Measurements from ENCODE around the gene VASN.
"Not testable (repeated sequence)": the region's sequence is repeated elsewhere in the genome, so short reads cannot be mapped to it uniquely, and the experiment has no call there.

Gene VASN

DNA sequence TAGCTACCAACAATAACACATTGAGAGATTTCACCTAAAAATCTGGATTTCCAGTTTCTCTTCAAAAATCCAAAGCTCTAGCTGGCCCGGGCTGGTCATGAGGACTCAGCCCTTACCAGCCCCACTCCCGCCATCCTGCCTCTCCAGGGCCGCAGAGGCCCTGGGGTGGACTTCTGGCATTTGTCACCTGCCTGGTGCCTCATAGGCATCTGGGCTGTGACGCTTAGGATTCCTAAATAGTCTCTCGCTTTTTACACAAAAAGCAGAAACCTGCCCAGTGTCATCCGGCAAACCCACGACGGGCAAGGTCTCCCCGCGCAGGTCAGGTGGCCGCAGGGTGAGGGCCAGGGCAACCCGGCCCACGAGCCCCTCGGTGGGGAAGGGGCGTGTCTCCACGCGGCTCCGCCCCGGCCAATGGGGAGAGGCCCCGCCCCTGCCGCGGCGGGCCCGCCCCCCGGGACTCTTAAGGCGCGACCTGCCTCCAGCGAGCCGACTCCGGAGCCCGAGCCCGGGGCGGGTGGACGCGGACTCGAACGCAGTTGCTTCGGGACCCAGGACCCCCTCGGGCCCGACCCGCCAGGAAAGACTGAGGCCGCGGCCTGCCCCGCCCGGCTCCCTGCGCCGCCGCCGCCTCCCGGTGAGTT is at the start of gene VASN:
Gene VASN, plus strand, starts transcription at position 492 of the 644 bp plus-strand sequence. CDS start 9,030 bp downstream, outside the sequence.
- no peak for DNase-seq

- no peak for DNase-seq
Observed at GRCh38 chr16:4322121-4323052, 49.3 kb upstream of the VASN start.

DNA sequence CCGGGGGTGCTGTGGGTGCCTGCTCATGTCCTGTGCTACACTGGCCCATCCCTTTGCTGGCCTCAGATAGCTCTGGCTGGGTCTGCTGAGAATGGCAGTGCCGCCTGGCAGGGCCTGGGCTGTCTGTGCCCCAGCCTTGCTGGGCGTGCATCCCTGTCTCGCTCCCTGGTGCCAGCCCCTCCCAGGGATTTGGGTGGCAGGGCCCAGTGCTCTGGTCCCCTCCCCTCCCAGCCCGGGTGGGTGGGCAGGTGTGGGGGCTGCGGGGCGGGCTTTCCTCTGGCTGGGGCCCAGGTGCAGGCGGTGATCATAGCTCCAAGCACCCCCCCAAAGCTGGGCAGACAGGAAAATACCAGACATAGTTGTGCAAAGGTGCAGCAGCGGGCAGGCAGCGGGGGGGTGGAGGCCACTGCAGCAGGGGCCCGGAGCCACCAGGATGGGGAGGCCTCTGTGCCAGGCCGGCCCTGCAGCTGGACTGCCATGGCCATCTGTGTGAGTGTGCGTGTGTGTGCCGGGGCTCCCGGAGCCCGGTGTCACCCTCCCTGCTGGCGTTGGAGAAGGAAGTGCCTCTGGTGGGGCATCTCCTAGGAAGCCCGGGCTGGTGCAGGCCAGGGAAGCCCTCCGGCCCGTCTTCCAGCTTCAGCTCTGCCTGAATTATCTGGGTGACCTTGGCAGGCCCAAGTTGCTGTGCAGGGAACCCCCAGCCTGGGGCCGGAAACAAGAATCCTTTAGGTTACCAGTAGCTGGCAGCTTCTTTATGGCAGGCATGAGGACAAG is 48.4 kb upstream of the VASN start:
- no peak for DNase-seq

DNA sequence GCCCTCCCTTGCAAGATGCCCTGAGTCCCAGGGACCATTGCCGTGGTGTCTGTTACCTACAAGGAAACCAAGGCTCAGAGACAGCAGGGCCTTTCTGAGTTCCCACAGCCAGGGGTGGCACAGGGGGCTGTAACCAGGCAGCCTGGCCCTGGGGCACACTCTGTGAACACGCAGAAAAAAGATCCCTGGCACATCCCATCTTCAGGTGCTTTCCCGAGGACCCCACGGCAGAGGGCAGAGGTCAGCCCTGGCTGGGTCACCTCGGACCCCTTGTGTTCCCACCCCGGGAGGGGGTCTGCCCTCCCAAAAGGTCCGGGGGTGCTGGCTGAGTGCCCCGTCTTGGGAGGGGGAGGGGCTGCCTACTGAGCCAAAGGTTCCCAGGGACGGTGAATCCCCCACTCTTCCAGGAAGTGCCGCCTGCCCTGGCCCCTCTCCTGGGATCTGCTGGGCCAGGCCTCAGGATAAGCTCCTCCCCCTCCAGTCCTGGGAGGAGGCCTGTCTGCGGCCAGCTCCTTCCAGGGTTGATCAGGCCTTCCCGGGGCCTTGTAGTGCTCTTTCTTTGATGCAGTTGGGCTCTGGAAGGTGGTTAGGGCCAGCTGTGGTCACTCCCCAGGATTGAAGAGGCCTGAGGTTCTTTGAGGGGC is 47.7 kb upstream of the VASN start:
- DNase-seq, result no peak

DNA sequence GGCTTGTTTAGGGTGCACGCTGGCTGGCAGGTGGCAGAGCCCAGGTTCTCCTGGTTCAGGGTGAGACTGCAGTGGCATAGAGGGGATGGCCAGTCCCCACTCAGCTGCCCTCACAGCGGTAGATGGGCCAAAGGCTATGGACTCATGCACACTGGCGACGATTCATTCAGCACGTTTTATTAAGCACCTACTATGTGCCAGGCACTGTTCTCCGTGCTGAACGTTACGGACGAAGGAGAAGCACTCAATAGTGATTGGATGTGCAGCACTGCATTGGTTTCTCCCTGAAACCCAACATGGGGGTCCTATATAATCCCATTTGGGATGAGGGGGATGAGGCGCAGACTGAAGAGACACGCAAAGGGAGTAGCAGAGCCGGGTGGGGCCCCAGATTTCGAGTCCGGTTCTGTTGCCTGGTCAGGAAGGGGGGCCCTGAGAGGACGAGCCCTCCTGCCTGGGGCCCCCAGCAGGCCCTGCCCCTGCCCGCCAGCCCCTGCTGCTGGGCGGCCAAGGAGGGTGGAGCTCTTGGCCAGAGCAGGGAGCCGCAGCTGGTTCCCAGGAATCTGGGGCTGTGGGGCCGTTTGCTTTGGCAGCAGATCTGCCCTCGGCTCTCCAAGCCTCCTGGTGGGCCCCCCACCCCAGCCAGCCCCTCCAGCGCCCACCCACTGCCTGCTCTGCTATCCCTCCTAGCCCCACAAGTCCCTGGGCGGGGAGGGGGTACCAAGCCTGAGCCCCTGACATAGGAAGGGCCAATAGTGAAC is 47.0 kb upstream of the VASN start:
- DNase-seq, result no peak

GRCh38 chr16:4325253-4325758 is 46.3 kb upstream of the VASN start:
- no peak for DNase-seq

GRCh38 chr16:4327386-4328045 is 44.1 kb upstream of the VASN start:
- DNase-seq, result no peak

GRCh38 chr16:4328046-4328781 is 43.4 kb upstream of the VASN start:
- no peak for DNase-seq

DNA sequence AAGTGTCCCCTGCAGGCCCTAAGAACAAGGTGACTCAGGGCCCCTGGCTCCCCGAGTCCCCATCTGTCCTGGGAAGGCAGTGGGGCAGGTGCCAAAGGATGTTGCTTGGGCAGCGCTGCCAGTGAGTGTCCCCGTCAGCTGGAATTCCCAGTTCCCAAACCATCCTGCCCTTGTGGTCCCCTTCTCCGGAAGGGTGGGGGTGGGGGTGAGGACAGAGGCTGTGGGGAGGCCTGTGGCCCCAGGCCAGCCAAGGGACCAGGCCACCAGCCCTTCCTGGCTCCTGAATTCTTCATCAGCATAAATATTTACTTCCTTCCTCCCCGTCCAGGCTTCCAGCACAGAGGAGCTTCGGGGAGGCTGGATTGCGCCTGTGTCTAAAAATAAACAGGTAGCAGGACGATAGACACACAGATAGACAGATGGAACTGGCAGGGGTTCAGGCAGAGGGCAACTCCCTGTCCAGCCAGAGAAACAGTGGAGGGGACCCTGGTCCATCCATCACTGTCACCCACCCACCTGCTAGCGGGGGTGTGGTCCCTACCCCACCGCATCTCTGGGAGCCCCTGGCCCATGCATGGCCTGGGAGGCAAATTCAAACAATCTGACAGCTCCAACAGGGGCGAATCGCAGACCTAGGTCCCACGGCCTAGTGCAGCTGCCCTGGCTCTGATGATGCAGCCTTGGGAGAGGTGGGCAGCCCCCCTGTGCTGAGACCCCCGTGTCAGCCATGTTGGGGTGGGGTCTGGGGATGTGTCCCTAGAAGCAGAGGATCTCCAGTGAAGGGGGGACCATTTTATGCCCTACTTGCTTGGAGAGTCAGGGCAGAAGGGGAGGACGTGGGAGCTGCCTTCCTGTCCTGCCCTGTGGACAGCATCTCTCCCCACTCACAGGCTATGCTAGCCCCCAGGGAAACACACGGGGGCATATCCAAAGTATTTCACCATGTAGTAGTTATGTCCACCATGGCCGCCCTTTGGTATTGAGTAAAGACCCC is 42.6 kb upstream of the VASN start:
- no peak for DNase-seq

DNA sequence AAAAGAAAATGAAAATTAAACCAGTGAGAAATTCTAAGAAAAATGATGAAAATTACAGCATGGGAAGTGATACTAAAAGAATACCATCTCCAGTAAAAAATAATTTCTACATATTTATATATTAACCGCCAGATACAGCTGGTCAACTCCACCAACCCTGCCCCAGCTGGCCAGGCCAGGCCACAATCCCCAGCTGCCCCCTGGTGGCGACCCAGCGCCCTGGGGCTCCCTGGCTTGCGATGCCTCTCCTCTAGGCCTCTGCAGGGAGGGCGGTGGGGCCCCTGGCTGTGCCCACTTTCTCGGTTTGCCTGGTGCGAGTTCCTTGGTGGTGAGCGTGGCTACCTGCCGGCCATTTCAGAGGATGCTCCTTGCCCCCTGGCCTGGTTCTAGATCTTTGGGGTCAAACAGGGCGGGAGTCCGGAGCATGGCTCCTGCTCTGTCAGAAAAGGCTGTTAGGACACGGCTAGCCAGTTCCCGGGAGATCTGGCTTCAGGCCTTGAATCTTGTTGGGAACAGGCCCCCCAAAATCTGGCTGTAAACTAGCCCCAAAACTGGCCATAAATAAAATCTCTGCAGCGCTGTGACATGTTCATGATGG is 41.3 kb upstream of the VASN start:
- no peak for DNase-seq

- DNase-seq, result no peak
Observed at GRCh38 chr16:4332083-4332482, 39.6 kb upstream of the VASN start.

- no peak for DNase-seq
Observed at GRCh38 chr16:4332623-4333307, 38.9 kb upstream of the VASN start.

GRCh38 chr16:4333308-4333638 is 38.4 kb upstream of the VASN start:
- no peak for DNase-seq

GRCh38 chr16:4333714-4334113 is 37.9 kb upstream of the VASN start:
- not testable (repeated sequence) for DNase-seq

- no peak for DNase-seq
Observed at GRCh38 chr16:4334724-4335495, 36.7 kb upstream of the VASN start.

DNA sequence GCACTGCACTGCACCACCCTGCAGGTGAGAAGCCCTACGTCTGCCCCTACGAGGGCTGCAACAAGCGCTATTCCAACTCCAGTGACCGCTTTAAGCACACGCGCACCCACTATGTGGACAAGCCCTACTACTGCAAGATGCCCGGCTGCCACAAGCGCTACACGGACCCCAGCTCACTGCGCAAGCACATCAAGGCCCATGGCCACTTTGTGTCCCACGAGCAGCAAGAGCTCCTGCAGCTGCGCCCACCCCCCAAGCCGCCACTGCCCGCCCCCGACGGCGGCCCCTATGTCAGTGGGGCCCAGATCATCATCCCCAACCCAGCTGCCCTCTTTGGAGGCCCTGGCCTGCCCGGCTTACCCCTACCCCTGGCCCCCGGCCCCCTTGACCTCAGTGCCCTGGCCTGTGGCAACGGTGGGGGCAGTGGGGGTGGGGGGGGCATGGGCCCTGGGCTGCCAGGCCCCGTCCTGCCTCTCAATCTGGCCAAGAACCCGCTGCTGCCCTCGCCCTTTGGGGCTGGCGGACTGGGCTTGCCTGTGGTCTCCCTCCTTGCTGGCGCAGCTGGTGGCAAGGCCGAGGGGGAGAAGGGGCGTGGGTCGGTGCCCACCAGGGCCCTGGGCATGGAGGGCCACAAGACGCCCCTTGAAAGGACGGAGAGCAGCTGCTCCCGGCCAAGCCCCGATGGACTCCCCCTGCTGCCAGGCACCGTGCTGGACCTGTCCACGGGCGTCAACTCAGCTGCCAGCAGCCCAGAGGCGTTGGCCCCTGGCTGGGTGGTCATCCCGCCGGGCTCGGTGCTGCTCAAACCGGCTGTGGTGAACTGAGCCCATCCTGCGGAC is 34.7 kb upstream of the VASN start:
- no peak for DNase-seq

Measured in NCI-H2081 treated with DMSO at 0.1 percent for 48 hours (cell line).